ENCODE measurements around the gene MAGI2.

MAGI2 gene

DNA sequence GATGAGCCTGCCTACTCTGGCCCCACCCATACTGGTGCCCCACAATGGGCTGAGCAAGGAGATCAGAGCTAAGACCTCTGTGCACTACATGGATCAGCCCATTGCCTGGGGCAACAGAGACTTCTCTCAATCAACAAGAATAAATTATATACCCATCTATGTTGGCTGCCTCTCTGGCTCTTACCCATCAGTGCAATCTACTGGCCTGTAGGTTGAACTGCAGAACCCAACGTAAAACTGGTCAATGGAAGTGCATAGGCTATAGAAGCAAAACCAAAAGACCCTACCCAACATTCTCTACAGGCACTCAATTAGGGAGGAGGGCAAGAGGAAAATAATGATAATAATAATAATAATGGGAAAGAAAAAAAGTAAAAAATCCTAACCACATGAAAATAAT lies 574.3 kb downstream of the MAGI2 start:
- H3K4me3 ChIP-seq (ENCODE audit: low read depth, low read length) = no peak overlapping the region
- DNase-seq (ENCODE audit: low read depth) = no peak
- TF ChIP-seq, protein P1, sequence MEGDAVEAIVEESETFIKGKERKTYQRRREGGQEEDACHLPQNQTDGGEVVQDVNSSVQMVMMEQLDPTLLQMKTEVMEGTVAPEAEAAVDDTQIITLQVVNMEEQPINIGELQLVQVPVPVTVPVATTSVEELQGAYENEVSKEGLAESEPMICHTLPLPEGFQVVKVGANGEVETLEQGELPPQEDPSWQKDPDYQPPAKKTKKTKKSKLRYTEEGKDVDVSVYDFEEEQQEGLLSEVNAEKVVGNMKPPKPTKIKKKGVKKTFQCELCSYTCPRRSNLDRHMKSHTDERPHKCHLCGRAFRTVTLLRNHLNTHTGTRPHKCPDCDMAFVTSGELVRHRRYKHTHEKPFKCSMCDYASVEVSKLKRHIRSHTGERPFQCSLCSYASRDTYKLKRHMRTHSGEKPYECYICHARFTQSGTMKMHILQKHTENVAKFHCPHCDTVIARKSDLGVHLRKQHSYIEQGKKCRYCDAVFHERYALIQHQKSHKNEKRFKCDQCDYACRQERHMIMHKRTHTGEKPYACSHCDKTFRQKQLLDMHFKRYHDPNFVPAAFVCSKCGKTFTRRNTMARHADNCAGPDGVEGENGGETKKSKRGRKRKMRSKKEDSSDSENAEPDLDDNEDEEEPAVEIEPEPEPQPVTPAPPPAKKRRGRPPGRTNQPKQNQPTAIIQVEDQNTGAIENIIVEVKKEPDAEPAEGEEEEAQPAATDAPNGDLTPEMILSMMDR (IDR thresholded peaks at IDR 0.05; ENCODE audit: low read depth, low read length, missing control alignments) = no peak
- in situ Hi-C loops (cut with HindIII; ENCODE audit: low sequenced_read_pairs) = no loop called here

DNA sequence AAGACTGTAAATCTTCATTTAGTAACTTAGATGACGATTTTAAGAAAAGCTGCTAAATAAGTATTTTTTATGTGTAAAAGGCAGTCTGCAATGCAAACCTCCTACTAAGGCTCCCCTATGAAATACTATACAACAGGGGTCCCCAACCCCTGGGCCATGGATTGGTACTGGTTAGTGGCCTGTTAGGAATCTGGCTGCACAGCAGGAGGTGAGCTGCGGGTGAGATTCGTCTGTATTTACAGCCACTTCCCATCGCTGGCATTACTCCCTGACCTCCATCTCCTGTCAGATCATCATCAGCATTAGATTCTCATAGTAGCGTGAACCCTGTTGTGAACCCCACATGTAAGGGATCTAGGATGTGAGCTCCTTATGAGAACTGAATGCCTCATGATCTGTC lies 580.4 kb downstream of the MAGI2 start:
- TF ChIP-seq, protein P1 (IDR thresholded peaks at IDR 0.05; ENCODE audit: low read depth, low read length, missing control alignments) = no peak
- no peak for DNase-seq (ENCODE audit: low read depth)
- in situ Hi-C loops (cut with HindIII; ENCODE audit: low sequenced_read_pairs) = no loop called here
- no peak overlapping the region for H3K4me3 ChIP-seq (ENCODE audit: low read depth, low read length)

DNA sequence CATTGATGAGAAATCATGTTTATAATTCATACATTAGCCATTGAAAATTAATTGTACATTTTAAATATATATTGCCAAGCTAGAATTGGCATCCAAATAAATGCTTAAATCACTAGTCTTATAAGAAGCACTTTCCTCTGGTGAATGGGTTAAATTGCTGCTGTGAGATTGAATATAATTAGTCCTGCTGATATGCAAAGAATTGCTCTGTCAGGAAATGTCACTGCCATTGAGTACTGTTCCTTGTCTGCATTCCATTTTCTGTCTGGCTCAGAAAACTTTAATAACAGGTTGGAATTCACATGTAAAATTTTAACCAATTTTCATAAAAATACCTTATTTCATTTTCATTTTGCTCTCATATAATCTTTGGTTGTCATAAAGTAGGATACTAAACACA lies 589.1 kb downstream of the MAGI2 start:
- in situ Hi-C loops (cut with HindIII; ENCODE audit: low sequenced_read_pairs) = no loop called here
- no peak for DNase-seq (ENCODE audit: low read depth)

DNA sequence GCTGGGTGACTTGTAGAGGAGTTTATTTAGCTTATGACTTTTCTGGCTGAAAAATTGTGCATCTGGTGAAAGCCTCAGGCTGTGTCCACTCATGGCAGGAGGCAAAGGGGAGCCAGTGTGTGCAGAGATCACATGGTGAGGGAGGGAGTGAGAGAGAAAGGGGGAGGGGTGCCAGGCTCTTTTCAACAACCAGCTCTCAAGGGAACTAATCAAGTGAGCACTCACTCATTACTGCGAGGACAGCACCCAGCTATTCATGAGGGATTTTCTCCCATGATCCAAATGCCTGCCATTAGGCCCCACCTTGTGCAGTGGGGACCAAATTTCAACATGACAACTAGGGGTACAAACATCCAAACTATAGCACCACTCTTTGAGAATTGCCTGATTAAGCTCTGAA lies 590.2 kb downstream of the MAGI2 start:
- TF ChIP-seq, protein P1 (IDR thresholded peaks at IDR 0.05; ENCODE audit: low read depth, low read length, missing control alignments) = no peak
- no peak for DNase-seq (ENCODE audit: low read depth)
- in situ Hi-C loops (cut with HindIII; ENCODE audit: low sequenced_read_pairs) = no loop called here
- no peak overlapping the region for H3K4me3 ChIP-seq (ENCODE audit: low read depth, low read length)

More for the DNA sequence above, 589.1 kb downstream of the MAGI2 start:
- TF ChIP-seq, protein P1 (IDR thresholded peaks at IDR 0.05; ENCODE audit: low read depth, low read length, missing control alignments) = no peak
- H3K4me3 ChIP-seq (ENCODE audit: low read depth, low read length) = no peak overlapping the region

DNA sequence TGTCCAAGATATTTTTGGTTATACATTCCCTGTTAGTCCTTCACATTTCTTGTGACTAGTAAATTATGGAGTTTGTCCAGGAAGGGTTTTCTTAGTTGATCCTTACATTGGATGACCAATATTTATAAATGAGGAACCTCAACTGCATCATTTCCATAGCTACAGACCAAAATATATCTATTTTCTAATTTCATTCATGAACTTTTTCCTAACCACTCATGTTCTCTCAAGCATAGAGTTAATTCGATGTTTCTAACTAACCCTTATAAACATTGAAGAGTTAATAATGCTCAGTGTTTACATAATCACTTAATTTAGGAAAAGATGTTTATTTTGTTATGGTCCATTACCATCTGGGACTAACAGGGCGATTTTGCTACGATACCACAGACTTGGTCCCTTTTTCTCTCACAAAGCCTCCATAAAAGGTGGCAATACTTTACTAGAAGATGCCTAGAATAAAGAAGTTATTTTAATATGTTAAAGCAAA lies 591.0 kb downstream of the MAGI2 start:
- no peak overlapping the region for H3K4me3 ChIP-seq (ENCODE audit: low read depth, low read length)
- no peak for DNase-seq (ENCODE audit: low read depth)
- TF ChIP-seq, protein P1 (IDR thresholded peaks at IDR 0.05; ENCODE audit: low read depth, low read length, missing control alignments) = no peak
- in situ Hi-C loops (cut with HindIII; ENCODE audit: low sequenced_read_pairs) = no loop called here

DNA sequence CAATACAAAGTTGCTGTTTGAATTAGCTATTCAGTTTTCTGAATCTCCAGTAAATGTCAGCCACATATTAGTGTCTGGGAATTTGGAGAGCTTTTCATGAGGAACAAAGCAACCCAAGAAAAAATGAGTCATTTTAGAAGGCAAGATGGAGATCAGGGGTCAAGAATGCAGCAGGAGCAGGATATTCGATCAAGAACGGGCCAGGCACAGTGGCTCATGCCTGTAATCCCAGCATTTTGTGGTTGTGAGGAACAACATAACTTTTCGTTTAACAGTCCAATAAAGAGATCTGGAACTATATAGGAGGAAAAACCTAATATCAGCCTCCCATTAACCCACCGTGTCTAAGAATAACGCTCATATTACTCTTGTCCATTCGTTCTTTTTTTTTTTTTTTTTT lies 600.5 kb downstream of the MAGI2 start:
- TF ChIP-seq, protein P1 (IDR thresholded peaks at IDR 0.05; ENCODE audit: low read depth, low read length, missing control alignments) = no peak
- DNase-seq (ENCODE audit: low read depth) = no peak
- in situ Hi-C loops (cut with HindIII; ENCODE audit: low sequenced_read_pairs) = no loop called here
- H3K4me3 ChIP-seq (ENCODE audit: low read depth, low read length) = no peak overlapping the region

Data from astrocyte of the cerebellum (primary cell).